GM21619 (cell line): ENCODE data around the gene ADAMTS4.
A peak's percentile ranks its signal among the peaks of the same experiment; 100 is the strongest.

Source experiments
- ATAC-seq: cut with Tn5 transposase; IDR thresholded peaks from one replicate; pipeline ENCODE4 v1.9.1; 2021; ENCODE audit not compliant: unreplicated experiment

The ADAMTS4 gene

DNA sequence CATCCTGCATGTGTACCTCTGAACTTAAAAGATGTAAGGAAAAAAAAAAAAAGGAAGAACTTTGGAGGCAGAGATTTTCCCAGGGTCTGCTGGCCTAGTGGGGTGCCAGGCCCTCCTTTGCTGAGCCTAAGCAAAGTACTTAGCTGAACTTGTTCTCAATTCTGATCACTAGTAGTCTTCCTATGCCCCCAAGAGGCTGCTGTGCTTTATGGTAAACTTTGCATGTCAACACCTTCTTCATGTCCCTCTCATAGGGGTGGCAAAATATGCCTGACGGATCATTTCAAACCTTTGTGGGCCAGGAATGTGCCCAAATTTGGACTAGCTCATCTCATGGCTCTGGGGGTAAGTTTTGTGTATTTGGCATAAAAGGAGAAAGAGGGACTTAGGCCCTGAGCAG is 41.0 kb downstream of the ADAMTS4 start:
- no peak for ATAC-seq

DNA sequence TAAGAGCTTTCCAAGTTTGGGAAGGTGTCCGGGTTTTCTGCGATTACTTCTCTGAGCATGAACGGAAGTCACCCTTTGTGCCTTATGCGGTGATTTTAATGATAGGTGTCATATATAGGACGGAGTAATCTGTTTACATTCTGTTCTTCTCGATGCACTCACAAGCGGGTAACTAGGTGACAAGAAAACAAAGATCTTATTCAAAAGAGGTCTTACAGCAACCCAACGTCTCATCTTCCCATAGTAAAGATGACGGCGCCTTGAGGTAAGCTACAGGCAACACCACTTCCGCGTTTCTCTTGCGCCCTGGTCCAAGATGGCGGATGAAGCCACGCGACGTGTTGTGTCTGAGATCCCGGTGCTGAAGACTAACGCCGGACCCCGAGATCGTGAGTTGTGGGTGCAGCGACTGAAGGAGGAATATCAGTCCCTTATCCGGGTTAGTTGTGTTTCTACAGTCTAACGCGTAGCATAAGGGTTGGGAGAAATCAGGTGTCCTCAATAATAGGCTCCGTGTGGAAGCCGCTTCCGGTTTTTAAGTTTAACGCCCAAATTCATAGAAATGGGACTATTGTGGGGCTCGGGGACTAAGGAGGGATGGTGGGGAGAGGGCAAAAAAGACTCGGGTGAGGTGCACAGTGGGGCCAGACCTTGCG is 45.0 kb downstream of the ADAMTS4 start, which contains the start of gene UFC1:
UFC1 (plus strand) TSS at position 297 of the 656 bp plus-strand sequence; CDS start at position 317, 20 bp downstream.
- peak; percentile 87 for ATAC-seq

DNA sequence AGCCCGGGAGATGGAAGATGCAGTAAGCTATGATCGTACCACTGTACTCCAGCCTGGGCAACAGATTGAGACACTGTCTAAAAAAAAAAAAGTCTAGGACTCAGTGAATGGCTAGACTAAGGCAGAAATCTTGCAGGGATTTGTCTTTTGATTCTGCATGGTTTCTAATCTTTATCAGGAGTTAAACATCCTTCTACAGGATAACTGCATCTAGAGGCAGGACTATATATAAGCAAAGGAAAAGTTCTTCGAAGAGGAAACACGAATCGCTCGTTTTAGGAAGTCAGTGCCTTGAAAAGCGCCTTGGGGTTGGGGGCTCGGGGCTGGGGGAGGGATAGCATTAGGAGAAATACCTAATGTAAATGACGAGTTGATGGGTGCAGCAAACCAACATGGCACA is 45.7 kb downstream of the ADAMTS4 start:
- ATAC-seq = no peak

DNA sequence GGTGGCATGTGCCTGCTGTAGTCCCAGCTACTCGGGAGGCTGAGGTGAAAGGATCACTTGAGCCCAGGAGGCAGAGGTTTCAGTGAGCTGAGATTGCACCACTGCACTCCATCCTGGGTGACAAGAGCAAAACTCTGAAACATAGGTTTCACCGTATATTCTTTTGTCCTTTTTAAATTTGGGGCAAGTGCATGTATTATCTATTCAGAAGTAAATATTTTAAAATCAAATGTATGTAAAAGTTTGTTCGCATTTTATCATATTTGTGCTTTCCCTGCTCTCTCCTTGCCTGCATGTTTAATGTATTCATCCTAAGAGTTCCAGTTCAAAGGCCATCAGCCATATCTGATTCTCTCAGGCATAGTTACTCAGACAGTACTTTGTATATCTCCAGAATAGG is 53.0 kb downstream of the ADAMTS4 start:
- no peak for ATAC-seq

DNA sequence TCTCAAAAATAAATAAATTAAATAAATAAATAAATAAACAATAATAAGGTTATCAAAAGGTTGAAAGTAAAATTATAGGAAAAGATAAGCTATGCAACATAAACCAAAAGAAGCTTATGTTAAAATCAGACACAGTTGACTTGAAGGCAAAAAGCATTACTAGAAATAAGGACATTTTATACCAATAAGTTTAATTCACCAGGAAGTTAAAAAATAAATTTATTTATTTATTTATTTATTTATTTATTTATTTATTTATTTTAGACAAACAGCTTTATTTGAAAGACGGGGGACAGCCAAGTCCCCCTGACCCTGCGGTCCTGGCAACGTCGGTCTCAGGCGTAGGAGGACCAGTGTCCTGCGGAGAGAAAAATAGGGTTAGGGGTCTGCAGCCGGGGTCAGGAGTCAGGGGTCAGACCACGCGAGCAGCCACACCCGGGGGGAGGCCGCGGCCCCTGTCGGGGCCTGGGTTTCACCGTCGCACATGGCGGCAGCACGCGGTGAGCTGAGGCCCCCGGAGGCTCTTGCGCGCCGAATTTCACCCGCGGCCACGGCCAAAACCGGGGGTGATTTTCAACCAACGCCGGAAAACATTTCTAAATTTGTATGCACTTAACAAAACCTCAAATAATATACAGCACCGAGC is 58.0 kb downstream of the ADAMTS4 start:
- ATAC-seq = no peak

DNA sequence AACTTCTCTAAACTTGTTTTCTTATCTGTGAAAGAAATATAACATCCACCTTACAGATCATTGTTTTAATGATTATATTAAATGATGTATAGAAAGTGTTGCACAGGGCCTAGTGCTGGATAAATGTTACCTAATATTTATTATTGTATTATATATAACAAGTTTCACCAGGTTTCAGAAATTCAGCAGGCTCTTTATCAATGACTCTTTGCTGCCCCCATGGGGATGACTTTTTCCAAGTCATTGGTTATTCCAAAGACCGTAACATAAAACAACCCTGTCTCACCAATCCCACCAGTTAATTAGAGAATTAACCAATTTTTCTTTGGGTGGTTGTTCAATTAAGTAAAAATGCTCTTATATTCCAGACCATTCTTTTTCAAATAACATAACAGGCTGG is 59.1 kb downstream of the ADAMTS4 start:
- no peak for ATAC-seq

DNA sequence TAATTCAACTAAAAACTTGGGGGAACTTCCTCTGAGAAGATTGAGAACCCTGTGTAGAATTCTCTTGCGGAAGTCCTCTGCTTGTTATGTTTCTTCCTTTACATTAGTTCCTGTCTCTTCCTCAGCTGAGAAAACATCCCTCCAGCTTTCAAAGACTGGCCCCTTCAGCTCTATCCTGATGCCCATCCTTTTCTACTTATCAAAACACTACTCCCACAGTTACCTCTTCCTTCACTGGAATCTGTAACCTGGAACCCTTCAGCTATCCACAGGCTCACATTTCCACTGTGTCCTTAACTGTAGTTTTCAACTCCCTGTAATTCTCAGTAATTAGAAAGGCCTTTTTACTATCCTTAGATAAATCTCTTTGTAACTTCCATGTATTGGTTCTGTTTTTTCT is 60.4 kb downstream of the ADAMTS4 start:
- ATAC-seq = no peak

DNA sequence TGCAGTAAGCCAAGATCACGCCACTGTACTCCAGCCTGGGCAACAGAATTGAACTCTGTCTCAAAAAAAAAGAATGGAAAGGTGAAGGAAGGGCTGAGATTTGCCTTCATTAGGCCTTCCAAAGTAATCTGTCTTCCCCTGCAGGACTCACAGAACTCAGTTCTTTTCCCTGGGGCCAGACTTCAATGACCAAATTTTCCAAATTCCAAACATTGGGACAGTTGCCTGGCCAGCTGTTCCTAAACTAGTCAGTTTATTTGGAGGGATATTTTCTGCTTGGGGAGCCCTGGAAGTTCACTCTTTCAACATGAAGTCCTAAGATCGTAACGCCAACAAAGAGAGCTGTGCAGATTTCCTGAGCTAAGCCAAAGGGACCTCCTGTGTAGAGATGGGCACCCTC is 61.0 kb downstream of the ADAMTS4 start:
- ATAC-seq = no peak
